COLO668 (cell line): ENCODE results near the gene MKI67.
"Not testable (repeated sequence)": the region's sequence is repeated elsewhere in the genome, so short reads cannot be mapped to it uniquely, and the experiment has no call there.

Source experiments
- DNase-seq: peaks from one replicate; lab custom pipeline; 2025; ENCODE audit not compliant: unreplicated experiment; lab: John Stamatoyannopoulos, UW

The MKI67 gene

DNA sequence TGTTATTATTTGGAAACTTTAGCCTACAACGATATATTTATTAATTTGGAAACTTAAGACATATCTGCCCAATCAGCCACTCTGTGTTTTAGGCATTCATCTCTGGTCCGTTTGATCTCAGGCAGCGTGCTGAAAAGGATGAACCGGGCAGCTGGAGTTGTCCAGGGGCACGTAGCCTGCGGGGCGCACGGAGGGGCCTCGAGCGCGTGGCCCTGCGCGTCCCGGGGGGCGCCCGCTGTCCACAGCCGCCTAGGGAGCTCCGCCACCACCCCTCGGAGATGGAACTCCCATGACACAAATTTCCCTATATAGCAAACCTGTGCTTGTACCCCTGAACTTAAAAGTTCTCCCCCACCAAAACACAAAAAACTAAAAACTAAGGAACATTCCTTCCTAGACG, 24.3 kb upstream of the MKI67 start:
- no peak for DNase-seq

DNA sequence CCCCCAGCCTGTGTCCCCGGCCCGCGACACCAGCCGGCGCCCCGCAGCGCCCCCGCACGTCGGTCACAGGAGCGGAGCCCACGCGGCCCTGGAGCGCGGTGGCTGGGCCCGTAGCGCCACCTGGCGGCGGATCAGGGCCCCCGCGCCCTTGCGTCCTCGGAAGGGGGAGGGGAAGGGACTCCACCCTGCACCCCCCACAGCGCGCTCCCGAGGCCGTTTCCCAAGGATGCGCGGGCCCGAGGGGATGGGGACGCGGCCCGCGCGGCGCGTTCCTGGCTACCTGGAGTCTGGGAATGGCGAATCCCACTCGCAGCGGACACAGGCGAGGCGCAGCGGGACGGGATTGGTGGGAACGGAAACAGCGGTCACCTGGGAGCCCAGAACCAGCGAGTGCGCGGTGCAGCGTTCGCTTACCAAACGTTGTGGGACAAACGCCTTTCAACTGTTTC, 23.8 kb upstream of the MKI67 start:
- peak; percentile 57 for DNase-seq

DNA sequence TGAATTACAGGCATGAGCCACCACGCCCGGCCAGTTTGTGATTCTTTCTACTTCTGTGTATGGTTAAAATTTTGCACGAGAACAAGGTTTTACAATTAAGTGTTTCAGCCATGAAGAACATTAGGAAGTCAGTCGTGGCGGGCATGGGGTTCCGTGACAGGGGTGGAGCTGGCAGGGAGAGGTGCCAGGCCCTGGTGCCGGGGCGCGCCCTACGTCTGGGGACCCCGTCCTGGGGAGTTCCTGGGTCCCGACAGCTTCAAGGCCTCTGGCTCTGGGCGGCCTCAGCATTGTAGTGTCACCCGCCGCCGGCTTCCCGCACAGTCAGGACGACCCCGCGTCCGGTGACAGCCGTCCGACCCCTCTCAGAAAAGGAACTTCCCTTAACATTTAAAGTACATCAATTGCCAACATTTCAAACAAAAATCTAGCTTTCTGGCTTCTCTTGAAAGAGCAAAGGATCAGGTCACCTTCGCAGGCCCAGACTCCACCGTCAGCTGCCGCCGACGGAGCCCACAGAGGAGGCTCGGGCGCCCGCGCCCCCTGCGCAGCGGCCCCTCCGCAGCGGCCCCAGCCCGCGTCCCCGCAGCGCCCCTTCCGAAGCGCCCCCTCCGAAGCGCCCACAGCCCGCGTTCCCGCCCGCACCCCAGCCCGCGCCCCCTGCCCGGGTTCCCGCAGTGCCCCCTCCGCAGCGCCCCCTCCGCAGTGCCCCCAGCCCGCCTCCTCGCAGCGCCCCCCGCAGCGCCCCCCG, 23.2 kb upstream of the MKI67 start:
- DNase-seq: no peak

DNA sequence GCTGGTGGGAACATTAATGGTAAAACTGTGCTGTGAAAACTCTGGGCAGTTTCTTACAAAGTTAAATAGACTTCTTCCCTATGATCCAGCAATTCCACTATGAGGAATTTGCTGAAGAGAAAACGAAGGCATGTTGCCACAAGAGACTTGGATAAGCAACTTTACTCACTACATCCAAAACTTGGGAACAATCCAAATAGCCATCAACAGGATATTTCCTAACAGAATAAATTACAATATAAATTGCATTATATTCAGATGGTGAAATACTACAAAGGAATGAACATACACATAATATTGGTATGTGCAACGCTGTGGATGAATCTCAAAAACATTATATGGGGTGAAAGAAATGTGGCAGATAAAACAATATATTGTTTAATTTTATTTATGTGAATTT, 21.4 kb upstream of the MKI67 start:
- no peak for DNase-seq

DNA sequence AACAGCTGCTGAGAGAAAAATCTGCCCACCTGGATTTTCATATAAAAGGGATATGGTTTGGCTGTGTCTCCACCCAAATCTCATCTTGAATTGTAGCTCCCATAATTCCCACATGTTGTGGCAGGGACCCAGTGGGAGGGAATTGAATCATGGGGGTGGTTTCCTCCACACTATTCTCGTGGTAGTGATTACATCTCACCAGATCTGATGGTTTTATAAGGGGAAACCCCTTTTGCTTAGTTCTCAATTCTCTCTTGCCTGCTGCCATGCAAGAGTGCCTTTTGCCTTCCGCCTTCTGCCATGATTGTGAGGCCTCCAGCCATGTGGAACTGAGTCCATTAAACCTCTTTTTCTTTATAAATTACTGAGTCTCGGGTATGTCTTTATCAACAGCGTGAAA, 20.8 kb upstream of the MKI67 start:
- no peak for DNase-seq

DNA sequence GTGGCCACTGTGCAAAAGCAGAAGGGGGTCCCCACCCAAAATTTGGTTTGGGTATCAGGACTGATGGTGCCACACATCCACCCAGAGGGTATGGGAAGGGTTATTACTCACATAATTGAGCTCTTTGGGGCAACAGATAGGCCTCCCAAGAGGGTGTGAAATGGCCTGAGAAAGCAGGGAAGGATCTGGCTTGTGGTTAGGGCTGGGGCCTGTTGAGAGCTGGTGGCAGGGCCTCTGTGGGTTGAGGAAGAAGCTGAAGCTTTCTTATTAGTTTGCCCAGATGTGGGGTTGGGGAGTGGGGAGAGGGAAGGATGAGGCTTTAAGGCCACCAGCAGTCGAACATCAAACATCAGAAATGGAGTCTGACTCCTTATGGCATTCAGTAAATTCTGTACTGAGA, 18.3 kb upstream of the MKI67 start:
- no peak for DNase-seq

DNA sequence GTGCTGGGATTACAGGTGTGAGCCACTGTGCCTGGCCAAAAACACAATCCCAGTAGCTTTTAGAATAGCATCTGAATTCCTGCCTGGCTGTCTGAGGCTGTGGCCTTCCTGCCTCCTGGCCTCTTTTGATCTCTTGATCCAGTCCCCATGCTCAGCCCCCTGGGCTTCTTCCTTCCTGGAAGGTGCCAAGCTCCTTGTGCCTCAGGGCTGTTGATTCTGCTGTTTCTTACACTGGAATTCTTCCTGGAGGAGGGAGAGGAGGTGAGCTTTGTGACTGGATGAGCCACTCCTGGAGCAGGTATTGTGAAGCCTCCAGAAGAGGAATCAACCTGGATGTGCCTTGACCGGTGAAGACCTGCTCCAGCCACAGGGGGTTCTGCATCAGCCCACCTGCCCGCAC, 17.3 kb upstream of the MKI67 start:
- no peak for DNase-seq

DNA sequence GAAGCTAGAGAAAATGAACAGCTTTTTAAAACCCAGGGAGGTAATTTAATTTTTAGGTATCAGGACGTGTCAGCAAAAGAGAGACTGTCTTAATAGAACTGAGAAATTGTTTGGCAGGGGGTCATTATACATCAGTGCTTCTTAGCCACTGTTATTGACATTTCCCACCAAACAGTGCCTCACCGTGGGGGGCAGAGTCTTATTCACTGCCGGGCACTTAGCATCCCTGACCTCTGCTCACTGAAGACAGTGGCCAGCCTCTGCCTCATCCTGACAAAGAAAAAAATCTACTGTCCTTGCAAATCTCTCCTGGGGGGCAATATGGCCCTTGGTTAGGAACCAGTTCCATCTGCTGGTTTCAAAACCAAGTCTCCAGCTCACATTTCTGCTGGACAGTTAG, 14.2 kb upstream of the MKI67 start:
- no peak for DNase-seq

DNA sequence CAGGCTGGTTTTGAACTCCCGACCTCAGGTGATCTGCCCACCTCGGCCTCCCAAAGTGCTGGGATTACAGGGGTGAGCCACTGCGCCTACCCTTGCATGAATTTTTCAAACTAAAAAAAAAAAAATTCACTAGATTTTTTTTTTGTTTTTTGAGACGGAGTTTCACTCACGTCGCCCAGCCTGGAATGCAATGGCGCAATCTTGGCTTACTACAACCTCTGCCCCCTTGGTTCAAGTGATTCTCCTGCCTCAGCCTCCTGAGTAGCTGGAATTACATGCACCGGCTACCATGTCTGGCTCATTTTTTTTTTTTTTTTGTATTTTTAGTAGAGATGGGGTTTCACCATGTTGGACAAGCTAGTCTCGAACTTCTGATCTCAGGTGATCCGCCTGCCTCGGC, 12.2 kb upstream of the MKI67 start:
- not testable (repeated sequence) for DNase-seq

DNA sequence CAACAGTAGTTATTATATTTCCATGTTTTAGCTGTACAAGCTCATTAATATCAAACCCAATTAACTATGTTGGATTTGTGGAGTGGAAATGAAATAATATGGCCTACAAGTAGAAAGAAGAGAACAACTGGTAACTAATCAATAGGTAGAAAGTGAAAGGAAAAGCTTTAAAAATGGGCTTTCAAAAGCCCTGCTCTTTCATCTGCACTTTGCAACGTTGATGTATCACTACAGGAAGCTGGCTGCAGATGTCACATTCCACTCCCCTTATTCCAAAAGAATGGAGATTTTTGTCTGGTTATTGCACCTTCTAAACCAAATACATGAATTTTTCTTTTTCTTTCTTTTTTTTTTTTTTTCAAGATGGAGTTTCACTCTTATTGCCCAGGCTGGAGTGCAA, 11.7 kb upstream of the MKI67 start:
- DNase-seq: no peak

DNA sequence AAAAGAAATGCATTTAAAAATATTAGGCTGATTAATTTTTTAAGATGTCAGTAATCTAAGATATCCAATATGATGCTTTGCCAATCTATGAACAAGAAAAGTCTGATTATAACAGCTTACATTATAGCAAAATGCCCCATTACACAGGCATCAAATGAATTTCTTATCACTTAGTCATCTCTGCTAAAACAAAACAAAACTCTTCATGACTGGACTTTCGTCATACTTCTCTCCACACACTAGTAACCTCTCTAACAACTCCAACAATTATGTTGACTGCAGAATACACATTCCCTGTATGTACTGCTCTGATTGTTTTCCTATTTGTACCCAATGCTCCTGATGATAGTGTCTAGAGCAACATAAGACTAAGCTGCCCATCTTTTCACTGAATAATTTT, 3.8 kb upstream of the MKI67 start:
- DNase-seq: no peak

DNA sequence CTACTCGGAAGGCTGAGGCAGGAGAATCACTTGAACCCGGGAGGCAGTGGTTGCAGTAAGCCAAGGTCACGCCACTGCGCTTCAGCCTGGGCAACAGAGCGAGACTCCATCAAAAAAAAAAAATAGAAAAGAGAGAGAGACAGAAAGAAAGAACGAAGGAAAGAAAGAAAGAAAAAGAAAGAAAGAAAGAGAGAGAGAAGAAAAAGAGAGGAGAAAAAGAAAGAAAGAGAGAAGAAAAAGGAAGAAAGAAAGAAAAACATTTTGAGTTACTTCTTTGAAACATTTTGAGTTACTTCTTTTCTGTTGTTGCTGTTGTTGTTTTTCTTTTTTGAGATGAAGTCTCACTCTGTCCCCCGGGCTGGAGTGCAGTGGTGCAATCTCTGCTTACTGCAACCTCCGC, 2.4 kb upstream of the MKI67 start:
- no peak for DNase-seq

DNA sequence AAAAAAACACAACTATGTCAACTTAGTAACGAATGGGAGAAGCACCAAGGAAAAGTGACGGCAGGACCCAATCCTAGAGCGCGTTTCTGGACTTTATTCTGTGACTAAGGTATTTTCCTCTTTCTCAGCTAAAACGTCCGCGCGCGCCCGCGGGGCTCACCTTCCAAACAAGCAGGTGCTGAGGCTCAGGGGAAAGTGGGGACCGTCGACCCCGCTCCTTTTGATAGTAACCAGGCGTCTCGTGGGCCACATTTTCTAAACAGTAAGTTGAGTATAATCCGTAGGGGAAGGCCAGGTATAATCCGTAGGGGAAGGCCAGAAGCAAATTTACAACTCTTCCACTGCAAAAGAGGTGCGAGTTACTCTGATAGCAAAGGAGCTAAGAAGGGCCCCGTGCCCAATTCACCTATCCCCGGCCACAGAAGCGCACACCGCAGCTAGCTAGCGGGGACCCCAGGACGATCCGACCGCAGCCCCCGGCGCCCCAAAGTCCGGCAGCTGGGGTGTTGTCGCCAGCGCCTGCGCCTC, 743 bp downstream of the MKI67 start:
- peak; percentile 1 for DNase-seq

DNA sequence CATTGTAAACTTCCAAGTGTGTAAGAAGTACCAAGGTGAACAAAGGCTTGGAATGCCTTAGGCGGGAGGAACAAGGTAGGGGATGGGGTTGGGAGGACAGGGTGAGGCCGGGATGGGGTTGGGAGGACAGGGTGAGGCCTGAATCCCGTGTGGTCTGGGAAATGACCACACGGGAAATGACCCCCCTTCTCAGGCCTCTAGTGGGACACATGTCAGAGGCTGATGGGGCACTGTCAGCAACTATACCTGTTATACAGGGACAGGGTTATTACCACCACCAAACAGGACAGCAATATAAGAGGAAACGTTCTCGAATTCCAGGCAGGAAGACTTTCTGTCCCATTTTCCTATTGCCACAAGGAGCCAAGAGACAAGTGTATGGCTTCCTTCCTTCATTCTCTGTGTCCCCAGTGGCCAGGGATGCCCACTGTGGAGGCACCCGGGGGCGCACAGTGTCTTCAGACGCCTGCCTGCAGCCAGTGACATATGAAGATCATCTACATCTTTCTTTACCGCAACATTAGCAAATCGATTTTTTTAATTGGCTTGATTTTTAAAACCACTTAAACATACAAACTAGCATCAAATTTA, 1.3 kb downstream of the MKI67 start:
- DNase-seq: peak; percentile 1

DNA sequence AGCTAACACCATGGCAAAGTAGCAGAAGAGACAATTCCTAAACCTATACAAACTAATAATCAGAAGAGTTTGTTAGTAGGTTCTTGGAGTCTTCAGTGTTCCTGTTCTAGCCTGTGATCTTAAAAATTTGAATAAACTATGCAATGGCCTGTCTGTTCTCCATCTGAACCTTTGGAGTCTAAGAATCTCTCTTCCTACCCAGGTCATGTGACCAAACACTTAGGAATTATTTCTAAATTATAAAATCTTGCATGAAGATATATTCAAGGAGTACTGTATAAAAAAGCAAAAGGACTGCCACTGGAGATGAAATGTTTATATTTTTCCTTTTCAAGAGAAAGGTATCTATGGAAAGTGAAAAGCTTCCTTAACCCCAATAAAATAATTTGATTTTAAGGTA, 2.4 kb downstream of the MKI67 start:
- DNase-seq: no peak

DNA sequence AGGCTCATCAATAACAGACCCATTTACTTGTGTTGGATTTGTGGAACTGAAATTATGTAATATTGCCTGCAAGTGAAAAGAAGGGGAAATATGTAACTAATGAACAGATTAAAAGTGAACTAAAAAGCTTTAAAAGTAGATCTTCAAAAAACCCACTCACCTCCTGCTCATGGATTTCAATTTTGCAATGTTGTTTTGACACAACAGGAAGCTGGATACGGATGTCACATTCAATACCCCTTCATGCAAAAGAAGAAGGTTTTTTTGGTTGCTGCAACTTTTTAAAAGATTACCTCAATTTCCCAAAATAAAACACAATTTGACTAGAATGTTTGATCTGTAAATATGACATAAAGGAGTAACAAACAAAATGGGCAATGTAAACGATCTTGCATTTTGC, 3.3 kb downstream of the MKI67 start:
- no peak for DNase-seq

DNA sequence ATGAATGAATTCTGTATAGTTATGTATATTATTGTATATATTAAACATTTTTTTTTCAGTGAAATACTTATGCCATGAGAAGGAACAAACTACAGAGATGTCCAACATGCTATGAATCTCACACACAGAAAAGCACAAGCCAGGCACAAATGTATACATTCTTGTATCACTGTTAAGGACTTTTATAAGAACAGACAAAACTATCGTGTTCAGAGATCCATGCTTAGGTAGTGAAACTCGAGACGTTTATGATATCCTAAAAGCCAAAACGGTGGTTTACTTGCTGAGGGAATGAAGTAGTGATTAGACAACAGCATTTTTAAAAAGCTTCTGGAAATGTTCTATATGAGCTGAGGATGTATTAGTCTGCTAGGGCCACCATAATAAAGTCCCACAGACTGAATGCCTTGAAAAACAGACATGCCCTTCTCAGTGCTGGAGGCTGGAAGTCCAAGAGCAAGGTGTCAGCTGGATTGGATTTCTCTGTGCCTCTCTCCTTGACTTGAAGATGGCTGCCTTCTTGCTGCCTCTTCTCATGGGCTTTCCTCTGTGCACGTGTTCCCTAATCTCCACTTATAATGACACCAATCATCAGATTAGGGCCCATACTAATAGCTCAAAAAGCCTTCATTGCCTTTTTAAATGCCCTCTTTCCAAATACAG, 4.3 kb downstream of the MKI67 start:
- DNase-seq: no peak

DNA sequence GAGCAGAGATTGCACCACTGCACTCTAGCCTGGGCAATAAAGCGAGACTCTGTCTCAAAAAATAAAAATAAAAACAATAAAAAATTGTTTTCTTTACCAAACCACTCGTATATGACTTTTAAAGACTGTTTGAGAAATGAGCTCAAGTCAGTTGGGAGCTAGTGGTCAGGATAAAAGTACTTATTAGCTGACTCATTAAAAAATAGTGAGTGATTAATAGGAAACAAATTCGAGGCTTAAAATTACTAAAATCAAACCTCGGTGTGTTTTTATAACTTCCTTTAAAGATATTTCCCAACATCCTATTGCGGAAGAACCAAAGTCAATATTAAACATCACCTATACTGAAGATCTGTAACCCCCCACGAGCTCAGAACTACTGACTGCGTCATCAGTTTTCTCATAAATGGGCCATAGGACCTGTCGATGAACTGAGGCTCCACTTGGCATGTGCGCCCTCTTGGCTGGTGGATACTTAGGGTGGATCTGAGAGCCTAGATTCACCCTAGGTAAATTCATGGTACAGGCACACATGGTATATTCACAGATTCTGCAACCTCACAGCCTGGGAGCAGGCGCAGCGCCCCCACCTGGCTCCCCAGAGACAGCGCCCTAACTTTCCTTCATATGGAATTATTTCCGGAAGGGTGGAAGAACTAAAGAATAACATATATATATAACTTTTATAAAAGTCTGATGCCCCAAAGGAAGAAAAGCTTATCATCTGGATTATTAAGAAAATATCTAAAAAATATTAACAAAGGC, 9.2 kb downstream of the MKI67 start:
- no peak for DNase-seq

DNA sequence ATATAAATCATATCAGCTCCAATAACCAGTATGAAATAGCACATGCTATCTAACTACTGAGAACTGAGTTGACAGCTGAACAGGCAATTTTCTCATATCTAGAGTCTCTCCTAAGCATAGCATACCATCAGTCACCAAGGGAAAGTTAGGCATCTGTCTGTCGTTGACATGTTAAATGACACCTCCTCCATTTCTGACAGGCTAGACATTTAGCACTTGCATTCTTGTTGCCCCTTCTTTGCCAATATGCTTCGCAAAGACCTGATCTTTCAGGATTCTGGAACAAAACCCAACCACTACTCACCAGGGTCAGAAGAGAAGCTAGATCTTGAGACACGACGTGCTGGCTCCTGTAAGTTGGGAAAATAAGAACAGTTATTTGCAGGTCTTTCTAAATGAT, 10.0 kb downstream of the MKI67 start:
- DNase-seq: no peak

DNA sequence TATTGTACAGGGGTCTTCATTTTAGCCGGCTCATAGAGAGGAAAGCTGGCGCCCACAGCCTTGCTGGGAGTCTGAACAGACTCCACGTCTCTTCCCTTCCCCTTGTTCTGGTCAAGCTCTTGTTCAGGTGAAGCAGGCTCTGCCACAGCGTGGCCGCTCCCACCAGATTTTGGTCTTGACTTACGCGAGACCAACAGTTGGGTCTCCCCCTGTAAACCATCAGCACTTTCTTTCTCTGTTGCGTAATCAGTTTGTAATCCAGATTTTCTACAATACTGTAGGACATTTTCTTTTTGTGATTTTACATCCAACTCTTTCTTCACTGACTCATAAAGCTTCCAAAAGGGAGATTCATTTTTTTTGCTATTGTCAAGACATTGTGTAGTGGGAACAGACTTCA, 10.9 kb downstream of the MKI67 start:
- DNase-seq: no peak

DNA sequence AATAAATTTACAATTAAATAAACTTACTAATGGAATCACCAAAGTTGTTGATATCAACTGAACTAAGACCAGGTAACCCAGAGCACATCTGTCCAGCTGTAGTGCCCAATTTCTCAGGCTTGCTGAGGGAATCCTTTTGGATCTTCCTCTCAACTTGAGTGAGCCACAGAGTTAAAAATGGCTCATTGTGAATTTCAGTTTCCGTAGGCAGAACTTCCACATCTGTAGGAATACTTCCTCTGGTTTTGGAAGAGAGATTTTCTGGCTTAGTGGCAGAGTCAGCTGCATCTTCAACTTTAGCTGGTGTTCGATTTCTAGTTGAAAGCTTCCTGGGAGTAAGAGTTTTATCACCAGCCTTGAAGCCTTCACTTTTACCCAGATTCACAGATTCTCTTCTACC, 11.3 kb downstream of the MKI67 start:
- no peak for DNase-seq

DNA sequence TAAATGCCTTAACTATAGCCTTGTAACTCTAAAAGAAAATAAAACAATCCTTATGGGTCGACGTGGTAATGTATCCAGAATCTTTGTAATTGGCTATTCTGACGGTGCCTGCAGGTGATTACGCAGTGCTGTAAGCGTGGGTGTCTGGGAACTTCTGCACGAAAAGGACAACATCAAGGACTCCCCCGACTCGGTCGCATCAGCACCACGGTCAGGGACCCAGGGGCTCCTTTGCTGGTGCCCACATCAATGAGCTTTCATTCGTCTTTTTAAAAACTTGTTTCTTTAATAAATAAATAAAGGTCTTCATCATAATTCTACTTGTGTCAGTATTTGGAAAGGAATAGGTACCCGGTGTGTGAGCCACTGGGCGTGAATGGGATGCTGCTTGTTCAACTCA, 13.2 kb downstream of the MKI67 start:
- DNase-seq: no peak
